ENCODE results near the gene PDCD5. TPM values are rescaled to one million over a fixed set of nuclear protein-coding genes. Genes with fewer than 3 reads are reported as not detected.

Gene PDCD5
- total RNA-seq, 5 donors from 2014 or later (not counting 1 experiment from before 2014, with no cell fraction given) = 21.8 to 69.9 (median 62.5) TPM

DNA sequence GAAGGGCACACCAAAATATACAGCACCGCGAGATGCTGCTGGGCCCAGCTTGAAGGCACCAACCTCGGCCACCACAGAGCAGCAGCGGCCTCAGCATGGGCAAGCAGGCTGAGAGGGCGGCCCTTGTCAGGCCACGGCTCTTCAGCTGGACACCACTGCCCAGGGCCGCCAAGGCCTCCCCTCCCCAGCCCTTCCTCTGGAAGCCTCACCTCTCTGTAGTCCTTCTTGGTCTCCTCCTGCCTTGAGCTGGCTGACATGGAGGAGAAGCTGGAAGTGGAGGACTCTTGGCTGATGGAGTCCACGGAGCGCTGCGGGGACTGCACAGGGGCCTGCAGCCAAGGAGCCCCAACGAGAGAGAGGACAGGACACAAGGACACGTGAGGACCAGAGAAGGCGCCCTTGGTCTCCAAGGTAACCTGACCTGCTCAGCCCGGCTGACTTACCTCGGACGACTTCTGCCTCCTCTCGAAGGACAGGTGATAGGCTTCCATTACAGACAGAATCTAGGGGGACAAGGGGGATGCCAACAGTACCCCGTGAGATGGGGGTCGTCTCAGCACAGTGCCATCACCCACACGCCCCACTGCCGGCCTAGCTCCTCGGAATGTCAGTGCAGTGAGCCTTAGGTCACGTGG, 38.2 kb downstream of the PDCD5 start:
- ATAC-seq (replicated peaks in 1 of 4) (no peak), DNase-seq (no peak)
- 94% methylated on average over 22 of the region's 23 CpGs for WGBS (ENCODE audit: insufficient coverage)
- Histone ChIP-seq H3K4me1 (ENCODE audit: control insufficient read depth in 1 of 2, extremely low read depth in 1 of 2, insufficient read depth in 2 of 2, low read length in 2 of 2) (no peaks in the 10 kb centered on the region), H3K4me3 (ENCODE audit: control insufficient read depth in 1 of 2, extremely low read depth in 1 of 2, low read length in 1 of 2) (no peak overlapping the region), H3K36me3 (ENCODE audit: control insufficient read depth in 2 of 2, extremely low read depth in 1 of 2, insufficient read depth in 1 of 2, low read length in 1 of 2) (peaks cover 15 to 79% of the 10 kb centered on the region in 2 donors), H3K27ac (ENCODE audit: low read length) (no peak overlapping the region), H3K27me3 (replicated peaks in 1 of 2; ENCODE audit: control insufficient read depth in 2 of 2, extremely low read depth in 1 of 2, insufficient read depth in 2 of 2, low read length in 1 of 2) (no peaks in the 10 kb centered on the region), H3K9me3 (no peaks in the 10 kb centered on the region)
- Mint-ChIP-seq H3K4me3 (no peak overlapping the region), H3K36me3 (peaks cover 53% of the 10 kb centered on the region), H3K27ac (no peak overlapping the region), H3K4me1 (no peaks in the 10 kb centered on the region), H3K27me3 (no peaks in the 10 kb centered on the region), H3K9me3 (no peaks in the 10 kb centered on the region)
- ChIA-PET CTCF (interaction anchor here in 1 of 2 donors (0.6 kb wide), 1 partner anchor 46 kb away, joined by 4 read pairs; no protein-coding TSS in a partner anchor), POLR2A (no interaction called here)

DNA sequence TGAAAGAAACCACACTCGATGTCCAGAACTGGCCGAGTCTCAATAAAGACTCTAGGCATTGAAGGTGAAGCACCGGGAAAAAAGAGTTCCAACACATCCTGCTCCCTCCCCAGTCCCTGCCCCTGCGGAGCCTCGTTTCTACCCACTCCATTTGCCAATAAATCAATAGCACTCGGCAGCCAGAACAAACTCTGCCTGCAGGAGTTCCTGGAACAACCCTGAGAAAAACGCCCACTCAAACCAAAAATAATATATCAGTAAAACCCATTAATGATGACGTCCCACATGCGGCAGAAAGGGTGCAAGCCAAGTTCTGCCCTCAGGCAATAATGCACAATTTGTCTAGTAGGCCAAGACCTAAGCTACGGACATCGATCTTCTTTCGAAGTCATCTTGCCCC, 41.0 kb downstream of the PDCD5 start:
- Histone ChIP-seq H3K27me3 (replicated peaks in 1 of 2; ENCODE audit: control insufficient read depth in 2 of 2, extremely low read depth in 1 of 2, insufficient read depth in 2 of 2, low read length in 1 of 2) (no peaks in the 10 kb centered on the region), H3K4me3 (ENCODE audit: control insufficient read depth in 1 of 2, extremely low read depth in 1 of 2, low read length in 1 of 2) (no peak overlapping the region), H3K27ac (ENCODE audit: low read length) (no peak overlapping the region), H3K9me3 (no peaks in the 10 kb centered on the region), H3K4me1 (ENCODE audit: control insufficient read depth in 1 of 2, extremely low read depth in 1 of 2, insufficient read depth in 2 of 2, low read length in 2 of 2) (no peaks in the 10 kb centered on the region), H3K36me3 (ENCODE audit: control insufficient read depth in 2 of 2, extremely low read depth in 1 of 2, insufficient read depth in 1 of 2, low read length in 1 of 2) (peaks cover 19 to 78% of the 10 kb centered on the region in 2 donors)
- POLR2A ChIA-PET = no interaction called here
- no peak overlapping the region for H3K27ac Mint-ChIP-seq
- H3K4me3 Mint-ChIP-seq = no peak overlapping the region
- 79% methylated on average over 8 of the region's 12 CpGs for WGBS (ENCODE audit: insufficient coverage)
- no peaks in the 10 kb centered on the region for H3K27me3 Mint-ChIP-seq
- no peaks in the 10 kb centered on the region for H3K4me1 Mint-ChIP-seq
- no peak for DNase-seq
- no peak for ATAC-seq (replicated peaks in 1 of 4)
- H3K36me3 Mint-ChIP-seq = peaks cover 49% of the 10 kb centered on the region
- CTCF ChIA-PET = no interaction called here
- H3K9me3 Mint-ChIP-seq = no peaks in the 10 kb centered on the region

DNA sequence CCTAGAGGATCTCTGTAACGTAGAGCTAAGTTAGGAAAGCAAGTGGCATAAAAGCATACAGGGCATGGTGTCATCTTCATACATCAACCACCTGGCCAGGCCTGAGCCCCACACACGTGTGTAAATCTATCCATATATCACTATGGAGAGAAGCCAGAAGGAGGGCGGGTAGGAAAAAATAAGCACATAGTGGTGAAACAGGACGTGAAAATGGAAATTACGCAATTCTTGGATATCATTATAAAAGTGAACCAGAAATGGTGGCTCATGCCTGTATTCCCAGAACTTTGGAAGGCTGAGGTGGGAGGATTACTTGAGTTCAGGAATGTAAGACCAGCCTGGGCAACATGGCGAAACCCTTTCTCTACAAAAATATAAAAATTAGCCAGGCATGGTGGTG, 43.4 kb downstream of the PDCD5 start:
- ChIA-PET POLR2A (interaction anchor here in 1 of 2 donors (0.6 kb wide), 1 partner anchor 128 kb away, joined by 3 read pairs; no protein-coding TSS in a partner anchor), CTCF (interaction anchor here in 1 of 2 donors (0.7 kb wide), 1 partner anchor 779 kb away, joined by 7 read pairs; no protein-coding TSS in a partner anchor)
- Mint-ChIP-seq H3K36me3 (peaks cover 38% of the 10 kb centered on the region), H3K27me3 (no peaks in the 10 kb centered on the region), H3K4me3 (no peak overlapping the region), H3K4me1 (no peaks in the 10 kb centered on the region), H3K27ac (no peak overlapping the region), H3K9me3 (no peaks in the 10 kb centered on the region)
- Histone ChIP-seq H3K36me3 (ENCODE audit: control insufficient read depth in 2 of 2, extremely low read depth in 1 of 2, insufficient read depth in 1 of 2, low read length in 1 of 2) (peaks cover 21 to 77% of the 10 kb centered on the region in 2 donors), H3K27ac (ENCODE audit: low read length) (no peak overlapping the region), H3K4me3 (ENCODE audit: control insufficient read depth in 1 of 2, extremely low read depth in 1 of 2, low read length in 1 of 2) (no peak overlapping the region), H3K9me3 (no peaks in the 10 kb centered on the region), H3K27me3 (replicated peaks in 1 of 2; ENCODE audit: control insufficient read depth in 2 of 2, extremely low read depth in 1 of 2, insufficient read depth in 2 of 2, low read length in 1 of 2) (no peaks in the 10 kb centered on the region), H3K4me1 (ENCODE audit: control insufficient read depth in 1 of 2, extremely low read depth in 1 of 2, insufficient read depth in 2 of 2, low read length in 2 of 2) (no peaks in the 10 kb centered on the region)
- no CpG with 5 or more reads among the region's 6 CpGs for WGBS (ENCODE audit: insufficient coverage)
- no peak for DNase-seq
- ATAC-seq (replicated peaks in 1 of 4) = no peak

DNA sequence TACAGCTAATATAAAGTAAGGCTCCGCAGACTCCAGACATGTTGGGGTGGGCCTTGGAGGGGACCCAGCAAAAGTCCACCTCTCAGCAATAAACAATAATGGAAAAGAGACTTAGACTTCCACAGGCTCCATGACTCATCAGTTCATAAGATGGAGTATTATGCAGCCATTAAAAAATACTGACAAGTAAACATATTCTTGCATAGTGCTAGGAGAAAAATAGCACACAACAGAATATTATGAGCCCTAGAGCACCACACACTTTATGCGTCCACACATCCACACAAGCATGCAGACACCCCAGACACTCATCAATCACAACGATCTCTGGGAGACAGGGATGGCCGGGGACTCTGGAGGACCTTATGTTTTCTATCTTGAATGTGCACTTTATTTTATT, 46.0 kb downstream of the PDCD5 start:
- Histone ChIP-seq H3K4me3 (ENCODE audit: control insufficient read depth in 1 of 2, extremely low read depth in 1 of 2, low read length in 1 of 2) (no peak overlapping the region), H3K27me3 (replicated peaks in 1 of 2; ENCODE audit: control insufficient read depth in 2 of 2, extremely low read depth in 1 of 2, insufficient read depth in 2 of 2, low read length in 1 of 2) (no peaks in the 10 kb centered on the region), H3K36me3 (ENCODE audit: control insufficient read depth in 2 of 2, extremely low read depth in 1 of 2, insufficient read depth in 1 of 2, low read length in 1 of 2) (peaks cover 26 to 80% of the 10 kb centered on the region in 2 donors), H3K27ac (ENCODE audit: low read length) (no peak overlapping the region), H3K9me3 (no peaks in the 10 kb centered on the region), H3K4me1 (ENCODE audit: control insufficient read depth in 1 of 2, extremely low read depth in 1 of 2, insufficient read depth in 2 of 2, low read length in 2 of 2) (no peaks in the 10 kb centered on the region)
- Mint-ChIP-seq H3K9me3 (no peaks in the 10 kb centered on the region), H3K4me3 (no peak overlapping the region), H3K27ac (no peak overlapping the region), H3K4me1 (no peaks in the 10 kb centered on the region), H3K27me3 (no peaks in the 10 kb centered on the region), H3K36me3 (peaks cover 30% of the 10 kb centered on the region)
- CTCF ChIA-PET = no interaction called here
- WGBS (ENCODE audit: insufficient coverage) = no CpG with 5 or more reads among the region's 4 CpGs
- no peak for ATAC-seq (replicated peaks in 1 of 4)
- POLR2A ChIA-PET = no interaction called here
- DNase-seq = no peak

DNA sequence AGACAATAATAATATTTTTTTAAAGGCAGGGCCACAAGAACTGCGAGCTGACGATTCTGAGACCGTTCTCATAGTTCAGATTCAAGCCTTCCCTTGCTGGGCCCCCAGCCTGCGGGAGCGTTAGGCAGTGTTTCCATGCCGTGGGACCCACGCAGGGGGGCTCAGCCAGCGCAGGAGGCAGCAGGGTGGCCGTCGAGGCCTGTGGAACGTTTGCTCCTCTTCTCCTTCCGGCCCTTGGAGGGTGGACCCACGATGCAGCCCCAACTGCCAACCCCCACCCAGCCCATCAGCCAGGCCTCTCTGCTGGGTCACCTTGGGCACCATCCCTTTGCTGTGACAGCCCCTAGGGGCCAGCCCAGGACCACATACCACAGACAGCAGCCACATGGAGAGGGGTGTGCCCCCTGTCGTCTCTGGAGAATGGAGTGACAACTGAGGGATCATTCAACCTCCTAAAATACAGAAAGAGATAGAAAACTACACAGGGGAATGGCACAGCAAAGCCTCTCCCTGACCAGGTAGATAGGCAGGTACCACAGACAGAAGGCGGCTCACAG, 46.8 kb downstream of the PDCD5 start:
- DNase-seq = no peak
- no peaks in the 10 kb centered on the region for H3K27me3 ChIP-seq (replicated peaks in 1 of 2; ENCODE audit: control insufficient read depth in 2 of 2, extremely low read depth in 1 of 2, insufficient read depth in 2 of 2, low read length in 1 of 2)
- ATAC-seq (replicated peaks in 1 of 4) = no peak
- peaks cover 24 to 73% of the 10 kb centered on the region in 2 donors for H3K36me3 ChIP-seq (ENCODE audit: control insufficient read depth in 2 of 2, extremely low read depth in 1 of 2, insufficient read depth in 1 of 2, low read length in 1 of 2)
- no peaks in the 10 kb centered on the region for H3K9me3 ChIP-seq
- no peak overlapping the region for H3K4me3 ChIP-seq (ENCODE audit: control insufficient read depth in 1 of 2, extremely low read depth in 1 of 2, low read length in 1 of 2)
- no peak overlapping the region for H3K27ac ChIP-seq (ENCODE audit: low read length)
- H3K4me1 ChIP-seq (ENCODE audit: control insufficient read depth in 1 of 2, extremely low read depth in 1 of 2, insufficient read depth in 2 of 2, low read length in 2 of 2) = no peaks in the 10 kb centered on the region
- no peaks in the 10 kb centered on the region for H3K27me3 Mint-ChIP-seq
- CTCF ChIA-PET = no interaction called here
- POLR2A ChIA-PET = no interaction called here
- H3K9me3 Mint-ChIP-seq = no peaks in the 10 kb centered on the region
- H3K4me3 Mint-ChIP-seq = no peak overlapping the region
- H3K4me1 Mint-ChIP-seq = no peaks in the 10 kb centered on the region
- 100% methylated on average over 11 of the region's 15 CpGs for WGBS (ENCODE audit: insufficient coverage)
- peaks cover 24% of the 10 kb centered on the region for H3K36me3 Mint-ChIP-seq
- no peak overlapping the region for H3K27ac Mint-ChIP-seq

DNA sequence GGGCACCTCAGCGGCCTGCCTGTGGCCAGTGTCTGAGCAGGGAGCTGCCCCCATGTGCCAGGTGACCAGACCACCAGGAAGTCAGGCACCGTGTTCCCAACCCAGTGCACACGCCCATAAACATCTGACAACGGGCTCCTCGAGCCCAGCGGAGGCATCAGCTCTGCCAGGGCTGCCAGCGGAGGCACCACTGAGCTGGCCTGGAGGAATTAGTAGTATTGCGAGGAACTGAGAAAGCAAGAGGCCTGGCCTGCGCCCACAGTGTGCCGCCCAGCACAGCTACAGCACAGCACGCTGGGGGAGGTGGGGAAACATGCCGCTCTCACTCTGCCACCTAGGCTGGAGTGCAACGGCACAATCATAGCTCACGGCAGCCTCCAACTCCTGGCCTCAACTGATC, 49.3 kb downstream of the PDCD5 start:
- ATAC-seq (replicated peaks in 1 of 4) (no peak), DNase-seq (no peak)
- no peaks in the 10 kb centered on the region for H3K4me1 ChIP-seq (ENCODE audit: control insufficient read depth in 1 of 2, extremely low read depth in 1 of 2, insufficient read depth in 2 of 2, low read length in 2 of 2)
- no peaks in the 10 kb centered on the region for H3K9me3 ChIP-seq
- peaks cover 21 to 61% of the 10 kb centered on the region in 2 donors for H3K36me3 ChIP-seq (ENCODE audit: control insufficient read depth in 2 of 2, extremely low read depth in 1 of 2, insufficient read depth in 1 of 2, low read length in 1 of 2)
- Mint-ChIP-seq H3K4me3 (no peak overlapping the region), H3K27ac (no peak overlapping the region), H3K9me3 (no peaks in the 10 kb centered on the region), H3K36me3 (peaks cover 26% of the 10 kb centered on the region), H3K4me1 (no peaks in the 10 kb centered on the region), H3K27me3 (no peaks in the 10 kb centered on the region)
- H3K27ac ChIP-seq (ENCODE audit: low read length) = no peak overlapping the region
- H3K27me3 ChIP-seq (replicated peaks in 1 of 2; ENCODE audit: control insufficient read depth in 2 of 2, extremely low read depth in 1 of 2, insufficient read depth in 2 of 2, low read length in 1 of 2) = no peaks in the 10 kb centered on the region
- CTCF ChIA-PET = interaction anchor here in 1 of 2 donors (0.6 to 0.7 kb wide), 2 partner anchors 21 to 75 kb away, joined by 3 to 7 read pairs; no protein-coding TSS in a partner anchor
- POLR2A ChIA-PET = no interaction called here
- 96% methylated on average over 8 of the region's 14 CpGs for WGBS (ENCODE audit: insufficient coverage)
- H3K4me3 ChIP-seq (ENCODE audit: control insufficient read depth in 1 of 2, extremely low read depth in 1 of 2, low read length in 1 of 2) = no peak overlapping the region

All from T-cell (primary cell).